Activated CD4-positive, alpha-beta memory T cell treated with anti-CD3 and anti-CD28 coated beads for 36 hours (primary cell): Measurements from ENCODE around the gene ZNG1B. TPM values are rescaled to one million over a fixed set of nuclear protein-coding genes. Genes with fewer than 3 reads are reported as not detected.
"Not testable (repeated sequence)": the region's sequence is repeated elsewhere in the genome, so short reads cannot be mapped to it uniquely, and the experiment has no call there.

ENCODE experiments used
- CTCF ChIA-PET: fragments of 350-600 bp; sonication (Branson Sonifier 250); formaldehyde crosslinking; loops from one replicate; lab custom pipeline; 2021; ENCODE audit warnings: antibody characterized with exemption, inconsistent platforms; lab: Charles Lee
- POLR2A ChIA-PET: fragments of 350-600 bp; sonication (Branson Sonifier 250); formaldehyde crosslinking; loops from one replicate; lab custom pipeline; 2021; ENCODE audit warnings: antibody characterized with exemption; lab: Charles Lee
- DNase-seq: peaks from one replicate; pipeline ENCODE4 v3.0.0-alpha.2; 2020
- H3K27ac Mint-ChIP-seq: one replicate; pipeline ENCODE4 v1.8.0; 2021; ENCODE audit warnings: mixed read lengths
- H3K27me3 Mint-ChIP-seq: one replicate; pipeline ENCODE4 v1.8.0; 2021; ENCODE audit warnings: mixed read lengths
- H3K36me3 Mint-ChIP-seq: one replicate; pipeline ENCODE4 v1.8.0; 2021; ENCODE audit warnings: mixed read lengths
- H3K4me1 Mint-ChIP-seq: one replicate; pipeline ENCODE4 v1.8.0; 2021; ENCODE audit warnings: low read depth, mixed read lengths
- H3K4me3 Mint-ChIP-seq: one replicate; pipeline ENCODE4 v1.8.0; 2021; ENCODE audit warnings: mild to moderate bottlenecking, mixed read lengths
- H3K9me3 Mint-ChIP-seq: one replicate; pipeline ENCODE4 v1.8.0; 2021; ENCODE audit warnings: mixed read lengths
- intact Hi-C: fragments of 100-400 bp; cut with micrococcal nuclease; formaldehyde crosslinking; loops from one replicate; pipeline ENCODE4 v1.15.1; 2023
- total RNA-seq, 2 experiments: library from RNA; stranded (reverse); gene quantifications; one replicate each; pipeline ENCODE4 v1.2.3, GENCODE V29; 2021

The ZNG1B gene
- total RNA-seq, 2 experiments from 2014 or later = 28.0 to 35.3 TPM

DNA sequence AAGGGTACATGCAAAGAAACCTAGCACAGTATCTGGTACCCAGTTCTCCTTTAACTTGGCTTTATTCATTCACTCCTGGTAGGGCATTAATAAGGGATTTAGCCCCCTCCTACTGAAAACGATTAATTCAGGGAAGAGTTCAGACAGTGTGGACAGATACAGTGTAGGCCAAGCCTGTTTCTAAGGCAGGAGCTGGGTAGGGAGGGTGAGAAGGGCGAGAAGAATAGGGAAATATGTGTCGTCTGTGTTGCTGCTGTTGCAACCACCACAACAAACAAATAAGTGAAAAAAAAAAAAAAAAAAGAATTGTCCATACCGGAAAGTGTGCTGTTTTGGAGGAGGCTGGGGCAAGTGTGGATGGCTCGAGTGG, 103.3 kb downstream of the ZNG1B start:
- POLR2A ChIA-PET, H3K27me3 Mint-ChIP-seq, H3K9me3 Mint-ChIP-seq, H3K4me1 Mint-ChIP-seq, H3K36me3 Mint-ChIP-seq, intact Hi-C loops, H3K27ac Mint-ChIP-seq, CTCF ChIA-PET, DNase-seq: not testable (repeated sequence)
- peak overlapping the region; percentile 74 for H3K4me3 Mint-ChIP-seq

DNA sequence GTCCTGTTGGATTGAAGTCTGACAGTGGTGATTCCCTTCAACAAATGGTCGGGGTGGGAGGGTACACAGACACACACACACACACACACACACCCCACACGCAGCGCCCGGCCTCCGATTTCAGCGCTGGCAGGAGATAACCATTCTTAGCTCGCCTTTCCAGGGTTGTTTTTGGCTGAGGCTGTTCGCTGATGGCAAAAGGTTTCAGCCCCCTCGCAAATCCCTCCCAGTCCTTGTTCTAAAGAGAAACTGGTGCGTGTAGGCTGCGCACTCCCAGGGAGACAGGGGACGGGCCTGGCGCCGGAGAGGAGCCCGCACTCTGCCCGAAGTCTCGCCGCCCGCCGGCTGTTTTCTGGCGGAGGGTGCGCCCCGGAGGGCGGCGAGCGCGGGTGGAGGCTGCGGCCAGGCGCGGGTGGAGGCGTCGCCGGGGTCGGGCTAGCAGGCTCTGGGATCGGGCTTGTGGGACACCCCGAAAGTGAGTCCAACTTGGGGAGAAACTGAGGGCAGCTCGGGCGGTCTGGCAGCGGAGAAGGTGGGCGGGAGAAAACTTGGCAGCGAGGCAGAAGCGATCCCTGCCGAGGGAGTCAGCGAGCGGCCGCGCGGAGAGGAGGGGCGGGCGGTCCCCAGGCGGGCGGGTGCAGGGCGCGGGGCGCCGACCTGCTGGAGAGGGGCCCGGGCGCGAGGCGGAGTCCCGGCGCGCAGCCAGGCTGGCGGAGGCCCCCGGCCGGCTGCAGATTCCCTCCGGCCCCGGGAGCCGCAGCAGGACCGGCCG, 103.9 kb downstream of the ZNG1B start:
- H3K27me3 Mint-ChIP-seq, intact Hi-C loops, H3K9me3 Mint-ChIP-seq, H3K27ac Mint-ChIP-seq, POLR2A ChIA-PET, H3K36me3 Mint-ChIP-seq, H3K4me1 Mint-ChIP-seq, CTCF ChIA-PET: not testable (repeated sequence)
- DNase-seq = peak; percentile 41
- H3K4me3 Mint-ChIP-seq = peak overlapping the region; percentile 74

DNA sequence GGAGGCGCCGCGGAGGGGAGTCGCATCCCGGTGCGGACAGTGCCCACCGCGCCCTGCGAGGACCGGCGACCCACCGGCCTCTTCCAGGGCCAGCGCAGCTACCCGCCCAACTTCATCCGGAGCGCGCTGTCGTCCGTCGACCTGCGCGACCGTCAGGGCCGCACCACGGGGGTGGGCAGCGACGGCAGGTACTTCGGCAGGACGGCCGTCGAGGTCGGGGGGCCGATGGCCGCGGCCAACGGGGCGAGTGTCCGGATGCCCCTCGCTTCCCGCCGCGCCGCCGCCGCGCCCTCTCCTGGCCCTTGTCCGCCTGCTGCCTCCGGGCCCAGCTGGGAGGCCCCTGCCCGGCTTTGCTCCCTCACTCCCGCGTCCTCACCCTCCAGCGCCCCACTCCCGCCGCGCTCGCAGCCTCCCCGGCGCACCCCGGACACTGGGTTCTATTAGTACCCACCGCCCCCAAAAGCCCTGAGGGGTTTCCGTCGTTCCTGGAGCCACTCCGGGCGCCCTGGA, 104.5 kb downstream of the ZNG1B start:
- peak; percentile 10 for DNase-seq
- CTCF ChIA-PET, H3K36me3 Mint-ChIP-seq, H3K27me3 Mint-ChIP-seq, intact Hi-C loops, POLR2A ChIA-PET, H3K9me3 Mint-ChIP-seq, H3K4me1 Mint-ChIP-seq, H3K27ac Mint-ChIP-seq: not testable (repeated sequence)
- peak overlapping the region; percentile 73 for H3K4me3 Mint-ChIP-seq

DNA sequence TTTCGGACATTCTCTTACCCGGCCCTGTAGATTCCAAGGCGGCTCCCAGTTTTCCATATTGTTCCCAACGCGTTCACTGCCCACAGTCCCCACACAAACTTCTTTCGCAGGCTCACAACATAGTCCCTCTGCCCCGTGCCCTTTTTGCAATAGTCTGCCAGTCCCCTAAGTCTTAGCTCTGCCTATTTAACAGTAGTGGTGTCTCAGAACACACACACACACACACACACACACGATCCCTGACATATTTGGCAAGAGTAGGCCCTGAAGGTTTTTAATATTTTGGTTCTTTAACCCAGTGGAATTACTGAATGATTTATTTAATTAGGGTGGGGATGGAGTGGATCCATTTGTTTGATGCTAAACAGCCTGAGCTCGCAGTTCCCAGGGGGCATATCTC, 105.0 kb downstream of the ZNG1B start:
- intact Hi-C loops, H3K27me3 Mint-ChIP-seq, CTCF ChIA-PET, H3K4me1 Mint-ChIP-seq, DNase-seq, POLR2A ChIA-PET, H3K36me3 Mint-ChIP-seq, H3K9me3 Mint-ChIP-seq, H3K27ac Mint-ChIP-seq: not testable (repeated sequence)
- H3K4me3 Mint-ChIP-seq = peak overlapping the region; percentile 73

Other genes with a start within 250 kb of the ZNG1B start
- 1 to 10 TPM; 2.6 to 4.1 TPM for gene PAX8, start 158.8 kb upstream of the ZNG1B start, total RNA-seq
- gene FOXD4L1, start 61.0 kb downstream of the ZNG1B start, total RNA-seq = under 1 TPM in 1 of 2 experiments, not detected in 1; 0.12 TPM
- gene RABL2A, start 189.6 kb downstream of the ZNG1B start, total RNA-seq = 10 to 100 TPM; 13.0 to 14.7 TPM